GM10847 (cell line): ENCODE data around the gene GPATCH3.

Experiments used
- POLR2A ChIP-seq: IDR thresholded peaks from 2 replicates; pipeline ENCODE4 v1.6.1; 2011; ENCODE audit not compliant: insufficient read length; ENCODE audit errors: extremely low read depth

GPATCH3 gene

GRCh38 chr1:26894263-26894662, 6.0 kb downstream of the GPATCH3 start:
- TF ChIP-seq POLR2A = no peak

- TF ChIP-seq POLR2A = no peak
Observed at GRCh38 chr1:26890467-26890796, 9.8 kb downstream of the GPATCH3 start.

- peak; percentile 90 for TF ChIP-seq POLR2A
Observed at GRCh38 chr1:26889551-26890466, 10.5 kb downstream of the GPATCH3 start, which contains the start of gene GPN2. GPN2 (minus strand) TSS chr1:26890283; CDS start chr1:26890096, 187 bp downstream.

GRCh38 chr1:26888231-26888630, 12.0 kb downstream of the GPATCH3 start:
- TF ChIP-seq POLR2A = no peak

- no peak for TF ChIP-seq POLR2A
Observed at GRCh38 chr1:26887125-26887524, 13.1 kb downstream of the GPATCH3 start.

- TF ChIP-seq POLR2A = no peak
Observed at GRCh38 chr1:26882696-26883463, 17.4 kb downstream of the GPATCH3 start.

GRCh38 chr1:26879793-26880192, 20.5 kb downstream of the GPATCH3 start:
- TF ChIP-seq POLR2A = no peak

- TF ChIP-seq POLR2A = no peak
Observed at GRCh38 chr1:26877326-26877725, 22.9 kb downstream of the GPATCH3 start.

GRCh38 chr1:26874896-26875295, 25.4 kb downstream of the GPATCH3 start:
- TF ChIP-seq POLR2A = no peak

GRCh38 chr1:26864610-26865480, 35.4 kb downstream of the GPATCH3 start:
- TF ChIP-seq POLR2A = peak; percentile 97

- no peak for TF ChIP-seq POLR2A
Observed at GRCh38 chr1:26863685-26864077, 36.6 kb downstream of the GPATCH3 start.

GRCh38 chr1:26862781-26863684, 37.2 kb downstream of the GPATCH3 start, which contains the start of gene SFN:
SFN (plus strand) TSS chr1:26863149; CDS start chr1:26863213, 64 bp downstream.
- TF ChIP-seq POLR2A = no peak

- no peak for TF ChIP-seq POLR2A
Observed at GRCh38 chr1:26861889-26862378, 38.3 kb downstream of the GPATCH3 start.

- TF ChIP-seq POLR2A = no peak
Observed at GRCh38 chr1:26861286-26861701, 39.0 kb downstream of the GPATCH3 start.
